OCI-LY7 (cell line): ENCODE measurements around the gene RNF11. TPM values are rescaled to one million over a fixed set of nuclear protein-coding genes. Genes with fewer than 3 reads are reported as not detected.

Source experiments
- BruUV-seq: library from RNA; stranded (reverse); fragments of 400-500 nt; replicated peaks from 2 replicates; lab custom pipeline; 2021; lab: Mats Ljungman, UMichigan
- CTCF ChIA-PET: fragments of 300-600 bp; sonication (Branson Sonifier 250); formaldehyde crosslinking; loops from one replicate; lab custom pipeline; 2022; ENCODE audit warnings: antibody characterized with exemption; ENCODE audit not compliant: unreplicated experiment; lab: Charles Lee
- POLR2A ChIA-PET: fragments of 300-600 bp; sonication (Branson Sonifier 250); formaldehyde crosslinking; loops from one replicate; lab custom pipeline; 2022; ENCODE audit warnings: antibody characterized with exemption; lab: Charles Lee
- DNase-seq: peaks from one replicate; pipeline ENCODE4 v3.0.0-alpha.2; 2015; ENCODE audit warnings: low spot score
- H2AFZ ChIP-seq: fragments of 200-600 bp; sonication (generic), shearing (Covaris generic); 2 replicates; pipeline ENCODE4 v1.6.1; 2014; ENCODE audit warnings: mild to moderate bottlenecking, antibody characterized with exemption, low read length, moderate library complexity
- H3K27ac ChIP-seq: fragments of 200-600 bp; sonication (generic); 2 replicates; pipeline ENCODE4 v1.5.1; 2014; ENCODE audit warnings: mixed run types, low read depth, mild to moderate bottlenecking, moderate library complexity, low read length, inconsistent platforms; ENCODE audit not compliant: poor library complexity, severe bottlenecking
- H3K36me3 ChIP-seq: fragments of 200-600 bp; sonication (generic); 2 replicates; pipeline ENCODE4 v1.6.1; 2014; ENCODE audit warnings: mild to moderate bottlenecking, antibody characterized with exemption, low read length, moderate library complexity, mixed read lengths; ENCODE audit not compliant: insufficient read depth
- H3K4me1 ChIP-seq: fragments of 200-600 bp; sonication (generic); 2 replicates; pipeline ENCODE4 v1.5.1; 2014; ENCODE audit warnings: mild to moderate bottlenecking, low read length; ENCODE audit not compliant: insufficient read depth, poor library complexity, severe bottlenecking
- H3K4me2 ChIP-seq: fragments of 200-600 bp; sonication (generic); 2 replicates; pipeline ENCODE4 v1.6.1; 2014; ENCODE audit warnings: mild to moderate bottlenecking, low read length
- H3K4me3 ChIP-seq: fragments of 200-600 bp; sonication (generic); 2 replicates; pipeline ENCODE4 v1.5.1; 2014; ENCODE audit warnings: mild to moderate bottlenecking, low read depth, low read length; ENCODE audit not compliant: poor library complexity, severe bottlenecking
- H3K79me2 ChIP-seq: fragments of 200-600 bp; sonication (generic); 2 replicates; pipeline ENCODE4 v1.6.1; 2016; ENCODE audit warnings: low read depth, mild to moderate bottlenecking, low read length, moderate library complexity, mixed read lengths; ENCODE audit not compliant: insufficient read depth
- H3K9me2 ChIP-seq: fragments of 200-600 bp; sonication (generic); 2 replicates; pipeline ENCODE4 v1.6.1; 2016; ENCODE audit warnings: mild to moderate bottlenecking, low read length, mixed read lengths; ENCODE audit not compliant: insufficient read depth
- H3K9me3 ChIP-seq: fragments of 200-600 bp; sonication (generic); 2 replicates; pipeline ENCODE4 v1.6.1; 2014; ENCODE audit warnings: mild to moderate bottlenecking, mixed run types, low read length, mixed read lengths
- H4K20me1 ChIP-seq: fragments of 200-600 bp; sonication (generic); 2 replicates; pipeline ENCODE4 v1.6.1; 2014; ENCODE audit warnings: mild to moderate bottlenecking, antibody characterized with exemption, low read length, moderate library complexity, mixed read lengths; ENCODE audit not compliant: insufficient read depth
- EZH2phosphoT487 ChIP-seq: fragments of 200-600 bp; sonication (generic); IDR thresholded peaks from 2 replicates; pipeline ENCODE4 v1.6.1; 2018; ENCODE audit warnings: low read depth, borderline replicate concordance, mild to moderate bottlenecking, mixed run types, antibody characterized with exemption, low read length, moderate library complexity, mixed read lengths
- intact Hi-C: fragments of 100-400 bp; cut with micrococcal nuclease; formaldehyde crosslinking; loops from one replicate; pipeline ENCODE4 v1.10.0; 2022; ENCODE audit not compliant: unreplicated experiment
- total RNA-seq, 2 experiments: library from RNA; depleted of rRNA in 1 of 2; stranded (reverse); fragments of >200 nt in 1 of 2; shearing (Covaris generic) in 1 of 2; gene quantifications; 2 replicates each; pipeline ENCODE4 v1.2.3, GENCODE V29; 2014 to 2022
- TF ChIP-seq, protein P1 (sequence below): fragments of 200-600 bp; sonication (generic); conservative IDR thresholded peaks from 2 replicates; pipeline ENCODE4 v1.5.1; 2014; ENCODE audit warnings: mild to moderate bottlenecking, antibody characterized with exemption, low read length, moderate library complexity, mixed read lengths

RNF11 gene
- total RNA-seq, 2 experiments from 2014 or later: 1.5 to 4.8 TPM

DNA sequence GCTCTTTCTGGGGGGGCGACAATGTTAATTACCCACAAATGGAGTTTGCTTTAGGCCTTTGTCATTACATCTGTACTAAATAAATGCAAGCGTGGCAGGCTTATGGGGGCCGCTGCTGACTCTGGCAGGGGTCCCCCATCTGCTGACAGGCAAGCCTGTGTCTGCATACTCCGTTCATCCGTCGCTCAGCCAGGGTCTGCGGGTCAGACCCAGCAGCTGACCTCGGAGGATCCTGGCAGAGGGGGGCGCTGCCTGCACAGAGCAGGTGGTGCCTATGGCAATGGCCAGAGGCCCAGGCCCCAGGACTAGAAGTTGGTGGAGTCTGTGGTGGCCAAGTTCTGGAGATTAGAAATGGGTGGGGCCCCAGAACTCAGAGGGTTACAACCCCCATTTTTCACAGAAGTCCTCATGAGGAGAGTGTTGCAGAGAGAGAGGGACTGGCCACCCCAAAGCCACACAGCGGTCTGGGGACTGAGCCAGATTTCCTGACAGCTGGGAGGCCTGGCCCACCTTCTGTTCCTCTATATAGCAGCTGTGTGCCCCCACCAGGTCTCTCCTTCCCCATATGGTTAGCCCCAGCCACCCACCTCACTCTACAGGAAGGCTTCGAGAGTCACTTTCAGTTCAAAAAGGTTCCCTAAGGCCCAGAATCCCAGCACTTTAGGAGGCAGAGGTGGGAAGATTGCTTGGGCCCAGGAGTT, 63.3 kb downstream of the RNF11 start:
- ChIA-PET POLR2A (no interaction called here), CTCF (no interaction called here)
- no peak overlapping the region for H3K4me3 ChIP-seq
- no peak overlapping the region for H3K27ac ChIP-seq
- intact Hi-C loops: loop anchor here (10.0 kb wide), 1 partner anchor 105 kb away; no protein-coding TSS in a partner anchor
- DNase-seq: no peak
- H4K20me1 ChIP-seq: no peaks in the 10 kb centered on the region
- peaks cover 4% of the 10 kb centered on the region for H3K4me1 ChIP-seq
- H3K9me2 ChIP-seq: no peaks in the 10 kb centered on the region
- H3K79me2 ChIP-seq: no peaks in the 10 kb centered on the region
- BruUV-seq: no TSS peak
- H2AFZ ChIP-seq: no peak overlapping the region
- no peaks in the 10 kb centered on the region for H3K9me3 ChIP-seq
- no peak for TF ChIP-seq EZH2phosphoT487
- TF ChIP-seq, protein P1, sequence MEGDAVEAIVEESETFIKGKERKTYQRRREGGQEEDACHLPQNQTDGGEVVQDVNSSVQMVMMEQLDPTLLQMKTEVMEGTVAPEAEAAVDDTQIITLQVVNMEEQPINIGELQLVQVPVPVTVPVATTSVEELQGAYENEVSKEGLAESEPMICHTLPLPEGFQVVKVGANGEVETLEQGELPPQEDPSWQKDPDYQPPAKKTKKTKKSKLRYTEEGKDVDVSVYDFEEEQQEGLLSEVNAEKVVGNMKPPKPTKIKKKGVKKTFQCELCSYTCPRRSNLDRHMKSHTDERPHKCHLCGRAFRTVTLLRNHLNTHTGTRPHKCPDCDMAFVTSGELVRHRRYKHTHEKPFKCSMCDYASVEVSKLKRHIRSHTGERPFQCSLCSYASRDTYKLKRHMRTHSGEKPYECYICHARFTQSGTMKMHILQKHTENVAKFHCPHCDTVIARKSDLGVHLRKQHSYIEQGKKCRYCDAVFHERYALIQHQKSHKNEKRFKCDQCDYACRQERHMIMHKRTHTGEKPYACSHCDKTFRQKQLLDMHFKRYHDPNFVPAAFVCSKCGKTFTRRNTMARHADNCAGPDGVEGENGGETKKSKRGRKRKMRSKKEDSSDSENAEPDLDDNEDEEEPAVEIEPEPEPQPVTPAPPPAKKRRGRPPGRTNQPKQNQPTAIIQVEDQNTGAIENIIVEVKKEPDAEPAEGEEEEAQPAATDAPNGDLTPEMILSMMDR: no peak
- H3K36me3 ChIP-seq: no peaks in the 10 kb centered on the region
- no peak overlapping the region for H3K4me2 ChIP-seq

DNA sequence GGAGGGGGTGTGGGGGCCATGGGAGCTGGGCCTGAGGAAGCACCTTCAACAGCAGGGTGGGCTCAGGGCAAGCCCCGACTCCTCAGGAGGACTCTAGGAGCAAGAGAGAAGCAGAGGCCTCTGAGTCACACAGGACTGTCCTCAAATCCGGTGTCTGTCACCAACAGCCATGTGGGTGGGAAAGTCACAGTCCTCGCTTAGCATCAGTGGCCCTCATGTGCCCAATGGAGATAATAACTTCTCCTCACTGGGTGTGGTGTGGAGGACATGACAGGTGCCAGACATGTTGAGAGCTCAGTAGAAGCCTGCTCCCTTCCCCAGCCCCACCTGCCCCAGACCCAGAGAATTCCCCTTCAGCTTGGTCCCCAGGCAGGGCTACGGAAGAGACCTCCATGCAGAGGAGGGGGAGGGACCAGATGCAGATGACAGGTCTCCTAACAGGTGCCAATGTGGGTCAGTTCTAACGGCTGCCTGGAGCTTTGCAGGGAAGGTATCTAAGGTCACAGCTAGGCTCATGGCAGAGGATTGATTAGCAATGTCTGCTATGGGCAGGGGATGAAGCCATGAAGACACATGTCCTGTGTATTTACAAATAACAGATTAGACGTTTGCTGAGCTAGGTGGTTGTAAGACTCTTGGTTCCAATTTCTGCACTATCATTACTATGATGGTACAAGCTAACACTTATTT, 64.1 kb downstream of the RNF11 start:
- ChIA-PET POLR2A (no interaction called here), CTCF (no interaction called here)
- H3K27ac ChIP-seq: no peak overlapping the region
- BruUV-seq: no TSS peak
- no peak for DNase-seq
- no peaks in the 10 kb centered on the region for H3K9me3 ChIP-seq
- no peak overlapping the region for H3K4me3 ChIP-seq
- no peak overlapping the region for H3K4me2 ChIP-seq
- no peaks in the 10 kb centered on the region for H4K20me1 ChIP-seq
- H2AFZ ChIP-seq: no peak overlapping the region
- H3K36me3 ChIP-seq: no peaks in the 10 kb centered on the region
- no peaks in the 10 kb centered on the region for H3K79me2 ChIP-seq
- H3K4me1 ChIP-seq: peaks cover 4% of the 10 kb centered on the region
- intact Hi-C loops: loop anchor here (10.0 kb wide), 1 partner anchor 105 kb away; no protein-coding TSS in a partner anchor
- H3K9me2 ChIP-seq: no peaks in the 10 kb centered on the region
- TF ChIP-seq, protein P1: no peak
- no peak for TF ChIP-seq EZH2phosphoT487
